Liver (tissue), 9 donors: ENCODE measurements around the gene EDDM3A. TPM values are rescaled to one million over a fixed set of nuclear protein-coding genes. Genes with fewer than 3 reads are reported as not detected.

Experiments
- DNase-seq: peaks from one replicate; pipeline ENCODE4 v3.0.0-alpha.2; 2017; ENCODE audit warnings: low spot score
- H3K27ac ChIP-seq, 2 donors: one replicate each; pipeline ENCODE4 v1.7.0; 2013; ENCODE audit warnings: inconsistent platforms in 2 of 2, low read length in 2 of 2, control low read depth in 1 of 2, low read depth in 1 of 2, mild to moderate bottlenecking in 1 of 2
- H3K27me3 ChIP-seq, 4 donors: one replicate each; pipeline versions ENCODE4 v1.6.1 to v1.7.0; 2013; ENCODE audit warnings: low read length in 3 of 4, inconsistent platforms in 1 of 4, mild to moderate bottlenecking in 1 of 4, moderate library complexity in 1 of 4; ENCODE audit not compliant: control insufficient read depth in 4 of 4, insufficient read depth in 4 of 4
- H3K36me3 ChIP-seq, 4 donors: one replicate each; pipeline versions ENCODE4 v1.6.1 to v1.7.0; 2013; ENCODE audit warnings: low read length in 3 of 4, mild to moderate bottlenecking in 3 of 4, low read depth in 1 of 4, moderate library complexity in 1 of 4; ENCODE audit not compliant: control insufficient read depth in 4 of 4, insufficient read depth in 3 of 4
- H3K4me1 ChIP-seq, 4 donors: one replicate each; pipeline versions ENCODE4 v1.6.1 to v1.7.0; 2013; ENCODE audit warnings: low read length in 3 of 4, mild to moderate bottlenecking in 3 of 4, moderate library complexity in 1 of 4; ENCODE audit not compliant: control insufficient read depth in 4 of 4, insufficient read depth in 4 of 4
- H3K4me3 ChIP-seq, 3 donors: one replicate each; pipeline versions ENCODE4 v1.6.1 to v1.7.0; 2013; ENCODE audit warnings: low read length in 3 of 3, control low read depth in 1 of 3, low read depth in 1 of 3, mild to moderate bottlenecking in 1 of 3
- H3K9ac ChIP-seq, 2 donors: one replicate each; pipeline ENCODE4 v1.7.0; 2013; ENCODE audit warnings: low read length in 2 of 2, mild to moderate bottlenecking in 2 of 2, moderate library complexity in 2 of 2, control low read depth in 1 of 2, low read depth in 1 of 2
- H3K9me3 ChIP-seq, 4 donors: one replicate each; pipeline versions ENCODE4 v1.6.1 to v1.7.0; 2013; ENCODE audit warnings: low read length in 3 of 4; ENCODE audit not compliant: control insufficient read depth in 4 of 4
- EGR1 ChIP-seq, 2 donors: IDR thresholded peaks; 2 replicates each; pipeline ENCODE4 v1.6.1; 2016 to 2018; ENCODE audit warnings: antibody characterized with exemption in 2 of 2, low read depth in 2 of 2
- FOXA2 ChIP-seq: IDR thresholded peaks from 2 replicates; pipeline ENCODE4 v1.6.1; 2016; ENCODE audit warnings: antibody characterized with exemption
- HNF4A ChIP-seq, 2 donors: conservative IDR thresholded peaks; 2 replicates each; pipeline ENCODE4 v1.6.1; 2016; ENCODE audit warnings: antibody characterized with exemption in 2 of 2, mild to moderate bottlenecking in 2 of 2
- HNF4G ChIP-seq: IDR thresholded peaks from 2 replicates; pipeline ENCODE4 v1.6.1; 2016; ENCODE audit warnings: antibody characterized with exemption
- JUND ChIP-seq, 2 donors: IDR thresholded peaks; 2 replicates each; pipeline ENCODE4 v1.6.1; 2016; ENCODE audit warnings: antibody characterized with exemption in 2 of 2
- REST ChIP-seq: IDR thresholded peaks from 2 replicates; pipeline ENCODE4 v1.6.1; 2016; ENCODE audit warnings: antibody characterized with exemption, mild to moderate bottlenecking
- RXRA ChIP-seq, 2 donors: IDR thresholded peaks; 2 replicates each; pipeline ENCODE4 v1.6.1; 2017 to 2018; ENCODE audit warnings: antibody characterized with exemption in 2 of 2, mild to moderate bottlenecking in 1 of 2
- SP1 ChIP-seq: IDR thresholded peaks from 2 replicates; pipeline ENCODE4 v1.6.1; 2018; ENCODE audit warnings: antibody characterized with exemption, mild to moderate bottlenecking
- TAF1 ChIP-seq: conservative IDR thresholded peaks from 2 replicates; pipeline ENCODE4 v1.6.1; 2016; ENCODE audit warnings: antibody characterized with exemption, mild to moderate bottlenecking
- WGBS: extraction: QIAGEN DNeasy Blood & Tissue Kit; methylation state at CpG from one replicate; pipeline ENCODE4 v1.1.7; 2013; 5-methylcytosine and 5-hydroxymethylcytosine counted together
- polyA plus RNA-seq, 2 donors: library from polyadenylated mRNA; stranded (reverse) in 1 of 2; unstranded in 1 of 2; fragments of 200-250 nt in 1 of 2; fragments of >200 nt in 1 of 2; fragmentation: Nextera tagmentation in 1 of 2; extraction: Ambion mirVana in 1 of 2; gene quantifications; one replicate each; pipeline versions ENCODE4 v1.2.1 to v1.2.3, GENCODE V29; 2013 to 2015
- total RNA-seq, 2 donors: library from RNA; depleted of rRNA; stranded (reverse); fragments of >200 nt; gene quantifications; one replicate each; pipeline ENCODE4 v1.2.3, GENCODE V29; 2014
- TF ChIP-seq, protein P1 (sequence below): IDR thresholded peaks from 2 replicates; pipeline ENCODE4 v1.6.1; 2016; ENCODE audit warnings: antibody characterized with exemption
- donor health status: healthy.
- donor health status: healthy.
- donor health status: healthy.
- donor health status: healthy.
- donor health status: healthy.

Gene EDDM3A
- total RNA-seq (not detected), polyA plus RNA-seq (not detected)

- no peaks in the 10 kb centered on the region for H3K27me3 ChIP-seq
- no peak within 1 kb of the TSS for H3K27ac ChIP-seq
- no peak for TF ChIP-seq HNF4A (conservative IDR thresholded peaks at IDR 0.05)
- no peak for TF ChIP-seq REST
- no peak for TF ChIP-seq FOXA2
- TF ChIP-seq JUND (IDR thresholded peaks at IDR 0.05), result no peak
- no peak for TF ChIP-seq SP1
- TF ChIP-seq EGR1 (IDR thresholded peaks at IDR 0.05; ENCODE audit: low read depth in 2 of 2), result no peak
- no peak within 1 kb of the TSS for H3K9ac ChIP-seq
- DNase-seq, result no peak
- no peaks in the 10 kb centered on the region for H3K4me1 ChIP-seq
- no peaks in the 10 kb centered on the region for H3K9me3 ChIP-seq
- 71% methylated on average over 6 of the region's 6 CpGs for WGBS
- H3K4me3 ChIP-seq, result no peak within 1 kb of the TSS
- H3K36me3 ChIP-seq, result no peaks in the 10 kb centered on the region
Measured at GRCh38 chr14:20745571-20746358, at the start of gene EDDM3A. Gene EDDM3A (plus strand): TSS chr14:20745887. CDS start chr14:20747581, 1,694 bp downstream.

DNA sequence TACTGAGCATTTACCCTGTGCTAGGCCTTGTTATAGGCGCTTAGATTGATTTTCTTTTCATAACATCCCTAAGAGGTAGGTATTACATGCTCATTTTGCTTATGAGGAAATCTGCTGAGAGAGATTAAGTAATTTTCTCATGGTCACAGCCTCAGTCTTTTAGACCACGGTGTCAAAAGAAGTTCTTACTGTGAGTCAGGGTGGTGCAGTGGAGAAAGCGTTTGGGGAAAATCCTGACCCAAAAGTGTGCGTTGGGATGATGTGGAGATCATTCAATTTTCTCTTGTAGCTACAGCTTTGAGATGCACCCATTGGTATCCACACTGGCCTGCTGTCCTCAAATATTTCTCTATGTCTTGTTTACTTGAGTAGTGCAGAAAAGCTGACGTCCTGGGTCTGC lies 48.9 kb upstream of the EDDM3A start:
- Histone ChIP-seq H3K4me1 (peaks cover 0 to 2% (median under 1%) of the 10 kb centered on the region in 4 donors), H3K36me3 (peaks cover 0 to 18% (median 9%) of the 10 kb centered on the region in 4 donors), H3K4me3 (no peak overlapping the region), H3K9ac (no peak overlapping the region), H3K9me3 (no peaks in the 10 kb centered on the region), H3K27ac (no peak overlapping the region), H3K27me3 (no peaks in the 10 kb centered on the region)
- DNase-seq, result no peak
- 56% methylated on average over 5 of the region's 5 CpGs for WGBS
- no peak for TF ChIP-seq HNF4G
- TF ChIP-seq, protein P1, sequence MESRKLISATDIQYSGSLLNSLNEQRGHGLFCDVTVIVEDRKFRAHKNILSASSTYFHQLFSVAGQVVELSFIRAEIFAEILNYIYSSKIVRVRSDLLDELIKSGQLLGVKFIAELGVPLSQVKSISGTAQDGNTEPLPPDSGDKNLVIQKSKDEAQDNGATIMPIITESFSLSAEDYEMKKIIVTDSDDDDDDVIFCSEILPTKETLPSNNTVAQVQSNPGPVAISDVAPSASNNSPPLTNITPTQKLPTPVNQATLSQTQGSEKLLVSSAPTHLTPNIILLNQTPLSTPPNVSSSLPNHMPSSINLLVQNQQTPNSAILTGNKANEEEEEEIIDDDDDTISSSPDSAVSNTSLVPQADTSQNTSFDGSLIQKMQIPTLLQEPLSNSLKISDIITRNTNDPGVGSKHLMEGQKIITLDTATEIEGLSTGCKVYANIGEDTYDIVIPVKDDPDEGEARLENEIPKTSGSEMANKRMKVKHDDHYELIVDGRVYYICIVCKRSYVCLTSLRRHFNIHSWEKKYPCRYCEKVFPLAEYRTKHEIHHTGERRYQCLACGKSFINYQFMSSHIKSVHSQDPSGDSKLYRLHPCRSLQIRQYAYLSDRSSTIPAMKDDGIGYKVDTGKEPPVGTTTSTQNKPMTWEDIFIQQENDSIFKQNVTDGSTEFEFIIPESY, result no peak
- no peak for TF ChIP-seq HNF4A (conservative IDR thresholded peaks at IDR 0.05)
- TF ChIP-seq SP1, result no peak
- no peak for TF ChIP-seq RXRA (IDR thresholded peaks at IDR 0.05)
- TF ChIP-seq REST, result no peak
- no peak for TF ChIP-seq TAF1
- TF ChIP-seq JUND (IDR thresholded peaks at IDR 0.05), result no peak
